GM10847 (cell line): ENCODE measurements around the gene NDUFAF5.

Source experiments
- POLR2A ChIP-seq: IDR thresholded peaks from 2 replicates; pipeline ENCODE4 v1.6.1; 2011; ENCODE audit not compliant: insufficient read length; ENCODE audit errors: extremely low read depth

NDUFAF5 gene

DNA sequence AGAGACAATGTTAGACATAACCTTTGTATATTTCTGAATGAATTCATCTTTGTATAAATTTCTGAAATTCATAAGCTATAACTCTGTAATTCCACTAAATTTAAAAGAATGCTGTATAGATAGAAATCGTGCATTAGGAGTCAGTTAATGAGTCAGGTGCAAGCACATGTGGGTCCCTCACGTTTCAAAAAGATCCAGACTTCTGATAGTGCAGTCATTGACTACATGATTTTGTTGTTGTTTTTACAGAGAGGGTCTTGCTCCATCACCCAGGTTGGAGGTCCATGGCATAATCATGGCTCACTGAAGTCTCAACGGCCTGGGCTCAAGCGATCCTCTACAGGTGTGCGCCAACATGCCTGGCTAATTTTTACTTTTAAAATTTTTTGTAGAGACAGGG lies 14.7 kb upstream of the NDUFAF5 start:
- no peak for TF ChIP-seq POLR2A

DNA sequence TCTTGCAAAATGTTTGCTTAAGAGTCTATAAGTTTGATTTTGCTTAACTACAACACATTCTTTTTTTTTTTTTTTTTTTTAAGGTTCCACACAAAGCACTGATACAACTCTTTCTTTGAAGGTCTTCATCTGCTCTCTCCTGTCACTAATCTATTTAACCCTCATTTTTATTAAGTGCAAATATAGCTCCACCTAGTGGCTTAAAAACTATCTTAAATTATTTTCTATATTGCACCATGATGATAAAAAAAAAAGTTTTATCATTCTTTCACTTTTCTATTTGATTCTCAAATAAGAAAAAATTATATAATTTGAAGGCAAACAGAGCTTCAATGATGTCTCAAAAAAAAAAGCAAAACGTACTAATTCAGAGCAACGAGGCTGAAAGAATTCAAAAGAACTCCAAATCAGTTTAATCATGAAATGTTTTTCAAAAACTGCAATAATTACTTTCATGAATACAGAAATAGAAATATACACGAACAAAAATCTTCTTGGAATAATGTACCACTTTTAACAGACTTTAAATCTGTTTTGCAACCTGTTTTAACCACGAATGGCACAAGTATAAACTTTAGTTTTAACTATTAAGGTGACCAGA lies 12.9 kb upstream of the NDUFAF5 start:
- TF ChIP-seq POLR2A = no peak

DNA sequence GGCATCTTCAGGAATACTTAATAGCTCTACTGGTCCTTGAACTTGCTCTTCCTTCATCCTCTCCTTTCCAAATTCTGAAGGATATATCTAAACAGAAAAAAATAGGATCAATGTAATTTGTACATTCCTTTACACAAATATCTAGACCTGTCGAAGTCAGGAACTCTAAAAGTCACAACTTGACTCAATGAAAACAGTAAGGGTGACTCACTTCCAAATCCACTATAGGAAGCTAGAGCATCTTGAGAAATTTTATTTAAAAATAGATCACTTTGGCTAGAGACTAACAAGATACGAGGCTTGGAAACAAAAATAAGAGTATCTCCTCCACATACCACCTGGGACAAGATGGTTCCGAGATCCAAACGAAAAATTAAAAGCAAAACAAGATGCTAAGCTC lies 12.3 kb upstream of the NDUFAF5 start:
- no peak for TF ChIP-seq POLR2A

- TF ChIP-seq POLR2A = no peak
Observed at GRCh38 chr20:13775867-13776266, 9.0 kb upstream of the NDUFAF5 start.

DNA sequence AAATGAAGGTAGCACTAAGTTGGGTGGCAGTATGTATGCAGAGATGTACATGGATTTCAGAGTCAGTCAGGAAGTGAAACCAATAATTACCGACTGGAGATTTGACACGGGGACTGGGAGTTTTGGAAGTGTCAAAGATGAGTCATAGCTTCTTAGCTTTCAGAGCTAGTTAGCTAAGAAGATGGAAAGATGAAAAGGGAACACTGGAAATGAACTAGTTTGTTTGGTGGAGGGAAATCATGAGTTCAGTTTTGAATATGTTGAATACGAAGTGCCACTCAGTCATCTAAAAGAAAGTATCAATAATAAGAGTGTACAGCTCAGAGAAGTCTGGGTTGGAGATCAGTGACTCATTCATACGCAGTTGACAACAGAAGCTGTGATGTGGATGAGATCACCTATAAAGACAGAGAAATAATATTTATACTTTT lies 7.6 kb upstream of the NDUFAF5 start:
- no peak for TF ChIP-seq POLR2A

DNA sequence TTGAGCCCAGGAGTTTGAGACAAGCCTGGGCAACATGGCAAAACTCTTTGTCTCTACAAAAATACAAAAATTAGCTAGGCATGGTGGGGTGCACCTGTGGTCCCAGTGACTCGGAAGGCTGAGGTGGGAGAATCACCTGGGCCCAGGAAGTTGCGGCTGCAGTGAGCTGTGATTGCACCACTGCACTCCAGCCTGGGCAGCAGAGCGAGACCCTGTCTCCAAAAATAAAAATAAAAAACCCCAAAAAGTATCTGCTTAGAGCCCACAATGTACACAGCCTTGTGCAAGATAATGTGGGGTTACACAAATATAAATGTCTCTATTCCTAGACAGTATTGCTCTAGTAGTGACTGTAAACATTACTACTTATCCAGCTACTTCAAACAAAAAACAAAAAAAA lies 6.0 kb upstream of the NDUFAF5 start:
- no peak for TF ChIP-seq POLR2A

DNA sequence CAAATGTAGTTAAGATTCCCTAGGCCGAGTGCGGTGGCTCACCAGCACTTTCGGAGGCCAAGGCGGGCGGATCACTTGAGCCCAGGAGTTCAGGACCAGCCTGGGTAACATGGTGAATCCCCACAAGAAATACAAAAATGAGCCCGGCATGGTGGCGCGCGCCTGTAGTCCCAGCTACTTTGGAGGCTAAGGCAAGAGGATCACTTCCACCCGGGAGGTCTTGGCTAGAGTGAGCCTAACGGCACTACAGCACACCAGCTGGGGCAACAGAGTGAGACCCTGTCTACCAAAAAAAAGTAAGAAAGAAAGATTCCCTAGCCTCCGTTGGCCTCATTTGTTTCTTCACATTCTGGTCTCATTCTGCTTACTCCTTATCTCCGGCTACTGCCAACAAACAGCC lies 1.3 kb upstream of the NDUFAF5 start:
- TF ChIP-seq POLR2A = no peak

DNA sequence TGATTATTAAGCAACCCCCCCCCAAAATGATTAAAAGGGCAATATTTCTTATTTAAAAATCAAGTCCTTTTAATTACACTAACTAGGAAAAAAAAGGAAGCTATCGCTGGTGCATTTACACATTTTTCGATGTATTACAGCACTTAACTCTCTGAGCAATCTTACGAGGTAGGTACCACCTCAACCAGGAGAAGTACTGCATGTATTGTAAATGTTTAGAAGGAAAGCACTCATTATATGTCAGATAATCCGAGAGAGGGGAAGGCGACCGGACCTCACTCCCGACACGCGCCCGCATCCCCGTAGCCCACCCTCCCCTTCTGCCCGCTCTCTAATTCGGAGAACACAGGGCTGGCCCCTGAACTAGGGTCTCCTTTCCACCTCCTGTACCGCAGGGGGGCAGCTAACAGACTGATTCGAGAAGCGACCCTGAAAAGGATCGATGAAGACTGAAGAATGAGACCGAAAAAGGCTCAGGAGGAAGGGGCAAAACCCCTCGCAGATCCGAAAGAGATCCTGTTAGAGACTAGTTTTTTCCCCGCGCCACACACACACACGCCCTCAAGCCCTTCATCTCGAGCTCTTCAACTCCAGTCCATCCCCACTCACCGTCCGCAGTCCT lies 446 bp upstream of the NDUFAF5 start:
- TF ChIP-seq POLR2A = no peak

GRCh38 chr20:13786143-13786828 lies 1.5 kb downstream of the NDUFAF5 start:
- TF ChIP-seq POLR2A = no peak

GRCh38 chr20:13788167-13788834 lies 3.5 kb downstream of the NDUFAF5 start:
- no peak for TF ChIP-seq POLR2A

GRCh38 chr20:13790708-13791107 lies 5.9 kb downstream of the NDUFAF5 start:
- TF ChIP-seq POLR2A = no peak

DNA sequence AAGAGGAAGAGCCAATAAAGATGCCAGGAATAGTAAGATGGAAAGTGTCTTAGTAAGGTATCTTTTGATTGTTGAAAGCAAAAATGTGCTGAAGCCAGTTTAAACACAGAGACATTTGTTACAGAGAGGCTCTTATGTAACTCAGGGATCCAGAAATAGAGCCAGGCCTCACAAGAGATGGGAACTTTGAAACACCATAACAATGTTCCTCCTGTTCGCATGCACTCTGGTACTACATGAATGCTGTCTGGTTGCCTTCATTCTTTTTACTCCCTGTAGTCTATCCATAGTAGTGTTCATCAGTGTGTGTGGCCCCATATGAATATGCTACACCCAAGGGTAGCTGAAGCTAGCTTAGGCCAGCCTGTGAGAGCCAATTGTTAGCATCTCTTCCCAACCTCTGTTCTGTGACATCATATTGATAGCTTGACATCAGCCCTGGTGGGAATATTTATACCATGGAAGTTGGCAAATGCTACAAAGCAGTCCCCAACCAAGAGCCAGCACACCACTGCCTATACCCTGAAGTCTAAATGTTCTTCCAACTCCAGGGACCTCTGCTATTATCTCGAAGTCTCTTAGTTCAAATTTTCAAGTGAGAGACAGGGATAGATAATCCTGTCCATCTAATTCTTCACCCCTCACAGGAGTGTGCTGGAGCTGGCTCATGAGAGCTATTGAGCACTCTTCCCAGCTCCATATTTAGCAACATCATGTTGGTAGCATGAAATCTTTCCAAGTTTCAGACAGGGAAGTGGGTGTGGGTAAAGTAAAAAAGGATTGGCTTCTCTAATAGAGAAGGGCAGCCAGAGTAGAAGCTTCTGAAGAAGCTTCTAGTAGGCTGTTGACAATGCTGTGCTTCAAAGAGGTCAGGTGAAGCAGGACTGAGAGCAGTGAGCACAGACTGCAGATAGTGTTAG lies 7.0 kb downstream of the NDUFAF5 start:
- TF ChIP-seq POLR2A = no peak

DNA sequence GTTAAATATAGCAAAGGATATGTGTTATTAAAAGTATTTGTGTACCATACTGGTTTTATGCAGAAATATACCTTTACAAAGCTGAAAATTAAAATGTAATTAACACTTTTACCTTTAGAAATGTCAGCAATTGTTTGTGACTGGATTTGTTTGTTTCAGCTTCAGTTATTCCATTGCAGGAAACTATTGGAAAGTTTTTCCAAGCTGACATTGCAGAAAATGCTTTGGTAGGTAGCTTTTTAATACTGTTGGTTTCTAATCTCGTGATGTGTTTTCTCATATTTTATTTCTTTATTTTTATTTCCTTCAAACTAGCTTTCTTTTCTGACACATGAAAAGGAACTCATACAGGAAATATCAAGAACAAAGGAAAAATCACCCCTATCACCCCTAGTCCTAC lies 8.2 kb downstream of the NDUFAF5 start:
- no peak for TF ChIP-seq POLR2A

- no peak for TF ChIP-seq POLR2A
Observed at GRCh38 chr20:13794667-13795066, 9.8 kb downstream of the NDUFAF5 start.

GRCh38 chr20:13799040-13799439 lies 14.2 kb downstream of the NDUFAF5 start:
- TF ChIP-seq POLR2A = no peak
